ENCODE data around the gene AURKAIP1.

AURKAIP1 gene

DNA sequence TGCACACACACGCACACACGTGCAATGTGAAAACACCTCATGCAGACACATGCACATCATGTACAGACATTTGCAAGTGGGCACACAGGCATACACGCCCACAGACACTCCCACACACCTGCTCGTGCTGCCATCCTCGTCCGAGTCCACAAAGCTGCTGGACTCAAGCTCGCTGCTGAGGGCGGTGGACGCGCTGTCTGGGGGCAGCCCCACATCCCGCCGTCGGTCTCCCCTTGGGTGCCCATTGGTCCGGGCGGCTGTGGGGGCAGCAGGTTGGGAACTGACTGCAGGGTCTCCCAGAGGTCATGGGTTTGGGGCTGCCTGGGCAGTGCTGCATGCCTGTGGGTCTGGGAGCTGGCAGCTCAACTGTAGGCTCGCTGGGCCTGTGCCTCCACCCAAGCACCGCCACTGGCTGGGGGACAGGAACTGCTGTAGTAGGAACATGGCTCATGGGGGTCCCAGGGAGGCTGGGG lies 33.4 kb downstream of the AURKAIP1 start:
- TF ChIP-seq CTCF (IDR thresholded peaks at IDR 0.05): no peak

DNA sequence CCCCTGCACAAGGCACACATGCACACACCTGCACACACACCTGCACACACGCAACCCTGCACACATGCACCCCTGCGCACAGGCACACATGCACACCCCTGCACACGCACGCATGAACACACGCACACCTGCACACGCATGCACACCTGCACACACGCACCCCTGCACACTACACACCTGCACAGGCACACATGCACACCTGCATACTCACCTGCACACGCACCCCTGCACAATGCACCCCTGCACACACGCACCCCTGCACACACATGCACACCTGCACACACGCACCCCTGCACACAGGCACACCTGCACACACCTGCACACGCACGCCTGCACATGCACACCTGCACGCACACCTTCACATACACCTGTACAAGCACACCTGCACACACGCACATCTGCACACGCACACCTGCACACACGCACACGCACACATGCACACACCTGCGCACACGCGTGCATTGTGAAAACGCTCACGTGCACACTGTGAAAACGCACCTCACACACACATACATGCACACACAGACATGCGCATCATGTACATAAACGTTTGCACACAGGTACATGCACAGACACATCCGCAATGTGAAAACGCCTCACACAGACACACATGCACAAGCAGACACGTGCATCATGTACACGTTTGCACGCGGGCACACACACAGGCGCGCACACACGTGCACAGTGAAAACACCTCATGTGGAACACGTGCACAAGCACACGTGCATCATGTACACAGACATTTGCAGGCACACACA lies 34.0 kb downstream of the AURKAIP1 start:
- no peak for TF ChIP-seq CTCF (IDR thresholded peaks at IDR 0.05)

GRCh38 chr1:1340185-1340584 lies 34.8 kb downstream of the AURKAIP1 start:
- TF ChIP-seq CTCF (IDR thresholded peaks at IDR 0.05): no peak

DNA sequence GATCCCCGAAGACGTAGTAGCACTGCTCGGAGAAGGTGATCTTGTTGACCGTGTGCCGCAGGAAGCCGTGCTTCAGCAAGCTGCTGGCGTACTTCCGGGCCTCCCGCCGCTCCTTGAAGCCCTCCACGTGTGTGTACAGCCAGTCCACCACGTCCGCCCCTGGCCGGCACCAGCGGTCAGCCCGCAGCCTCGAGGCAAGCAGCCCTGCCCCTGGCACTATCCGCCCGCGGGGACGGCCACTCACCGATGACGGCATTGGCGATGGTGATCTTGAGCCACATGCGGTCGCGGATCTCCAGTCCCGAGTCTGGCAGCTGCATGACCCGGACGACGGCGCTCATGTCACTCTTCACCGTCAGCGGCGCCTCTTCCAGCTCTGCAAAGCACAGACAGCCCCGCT lies 36.7 kb downstream of the AURKAIP1 start:
- TF ChIP-seq CTCF (IDR thresholded peaks at IDR 0.05): no peak

DNA sequence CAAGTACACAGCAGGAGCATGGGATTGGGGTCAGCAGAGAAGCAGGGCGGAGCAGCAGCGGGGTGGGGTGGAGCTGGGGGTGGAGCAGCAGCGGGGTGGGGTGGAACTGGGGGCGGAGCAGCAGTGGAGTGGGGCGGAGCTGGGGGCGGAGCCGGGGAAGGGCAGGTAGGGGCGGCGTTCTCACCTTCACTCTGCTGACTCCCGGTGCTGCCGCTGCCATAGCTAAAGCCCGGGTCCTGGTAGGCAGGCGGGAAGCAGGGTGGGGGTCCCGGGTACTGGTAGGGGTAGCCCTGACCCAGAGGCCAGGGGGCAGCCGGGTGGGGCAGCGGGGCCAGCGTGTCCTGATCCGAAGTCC lies 37.2 kb downstream of the AURKAIP1 start:
- no peak for TF ChIP-seq CTCF (IDR thresholded peaks at IDR 0.05)

DNA sequence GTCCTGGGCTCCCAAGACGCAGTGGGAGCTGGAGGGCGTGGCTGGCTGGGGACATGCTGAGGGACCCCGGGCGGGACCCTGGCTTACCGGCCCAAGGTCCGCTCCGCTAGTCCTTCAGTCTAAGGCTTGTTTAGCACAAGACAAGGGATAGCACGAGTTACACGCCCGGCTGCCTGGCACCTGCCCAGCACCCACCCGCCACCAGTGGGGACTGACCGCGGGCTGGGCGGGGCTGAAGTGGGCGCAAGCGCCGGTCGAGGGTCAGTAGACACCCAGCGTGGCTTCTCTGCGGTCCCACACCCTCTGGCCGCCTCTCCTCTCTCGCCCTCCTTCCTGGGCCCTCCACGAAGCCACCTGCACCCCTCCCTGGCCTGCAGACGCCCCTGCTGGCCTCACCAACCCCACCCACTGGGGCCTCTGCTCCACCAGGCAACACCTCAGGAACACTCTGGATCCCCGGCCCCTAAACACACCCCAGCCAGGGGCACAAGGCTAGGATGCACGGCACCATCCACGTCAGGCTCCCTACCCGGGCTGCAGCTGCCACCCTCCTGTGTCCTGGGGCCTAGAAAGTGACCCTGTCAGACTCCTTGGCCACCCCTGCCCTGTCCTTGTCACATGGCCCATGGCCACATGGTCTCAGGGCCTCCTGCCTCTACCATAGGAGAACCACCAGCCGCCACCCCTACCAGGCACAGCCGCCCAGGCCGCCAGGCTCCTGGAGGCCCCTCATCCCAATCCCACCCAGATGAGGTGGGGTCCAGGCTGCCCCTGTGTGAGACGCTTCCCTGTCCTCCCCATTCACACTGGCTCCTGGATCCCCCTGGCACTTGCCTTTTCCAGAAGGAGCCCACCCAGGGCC lies 37.8 kb downstream of the AURKAIP1 start:
- no peak for TF ChIP-seq CTCF (IDR thresholded peaks at IDR 0.05)

- no peak for TF ChIP-seq CTCF (IDR thresholded peaks at IDR 0.05)
Observed at GRCh38 chr1:1336446-1336845, 38.6 kb downstream of the AURKAIP1 start.

Data from LNCAP (cell line).